ENCODE measurements around the gene SDF4. TPM values are rescaled to one million over a fixed set of nuclear protein-coding genes. Genes with fewer than 3 reads are reported as not detected.

The SDF4 gene
- total and polyA plus RNA-seq, 2 of the 8 experiments (the other 6 are each of a cell fraction or from before 2014, with no cell fraction given), result 45.5 to 75.6 TPM

- TF ChIP-seq KDM5A (IDR thresholded peaks at IDR 0.05; ENCODE audit: low read length) (no peak), EP300 (IDR thresholded peaks at IDR 0.05; ENCODE audit: borderline replicate concordance in 1 of 2, low read depth in 2 of 2, low read length in 2 of 2) (no peak)
These were observed 60.1 kb downstream of the SDF4 start (continued) for GRCh38 chr1:1171546-1172340.

All from H1 (cell line).